Measurements from ENCODE around the gene BRCA1. TPM values are rescaled to one million over a fixed set of nuclear protein-coding genes. Genes with fewer than 3 reads are reported as not detected.
A peak's percentile ranks its signal among the peaks of the same experiment; 100 is the strongest.

Gene BRCA1
- 19.6 TPM for polyA plus RNA-seq (2012; ENCODE audit: insufficient read length, low read depth)

GRCh38 chr17:43125133-43125966 lies at the start of gene BRCA1:
BRCA1 (minus strand) TSS chr17:43125364; CDS start chr17:43124096, 1,268 bp downstream.
- TF ChIP-seq, protein P1, sequence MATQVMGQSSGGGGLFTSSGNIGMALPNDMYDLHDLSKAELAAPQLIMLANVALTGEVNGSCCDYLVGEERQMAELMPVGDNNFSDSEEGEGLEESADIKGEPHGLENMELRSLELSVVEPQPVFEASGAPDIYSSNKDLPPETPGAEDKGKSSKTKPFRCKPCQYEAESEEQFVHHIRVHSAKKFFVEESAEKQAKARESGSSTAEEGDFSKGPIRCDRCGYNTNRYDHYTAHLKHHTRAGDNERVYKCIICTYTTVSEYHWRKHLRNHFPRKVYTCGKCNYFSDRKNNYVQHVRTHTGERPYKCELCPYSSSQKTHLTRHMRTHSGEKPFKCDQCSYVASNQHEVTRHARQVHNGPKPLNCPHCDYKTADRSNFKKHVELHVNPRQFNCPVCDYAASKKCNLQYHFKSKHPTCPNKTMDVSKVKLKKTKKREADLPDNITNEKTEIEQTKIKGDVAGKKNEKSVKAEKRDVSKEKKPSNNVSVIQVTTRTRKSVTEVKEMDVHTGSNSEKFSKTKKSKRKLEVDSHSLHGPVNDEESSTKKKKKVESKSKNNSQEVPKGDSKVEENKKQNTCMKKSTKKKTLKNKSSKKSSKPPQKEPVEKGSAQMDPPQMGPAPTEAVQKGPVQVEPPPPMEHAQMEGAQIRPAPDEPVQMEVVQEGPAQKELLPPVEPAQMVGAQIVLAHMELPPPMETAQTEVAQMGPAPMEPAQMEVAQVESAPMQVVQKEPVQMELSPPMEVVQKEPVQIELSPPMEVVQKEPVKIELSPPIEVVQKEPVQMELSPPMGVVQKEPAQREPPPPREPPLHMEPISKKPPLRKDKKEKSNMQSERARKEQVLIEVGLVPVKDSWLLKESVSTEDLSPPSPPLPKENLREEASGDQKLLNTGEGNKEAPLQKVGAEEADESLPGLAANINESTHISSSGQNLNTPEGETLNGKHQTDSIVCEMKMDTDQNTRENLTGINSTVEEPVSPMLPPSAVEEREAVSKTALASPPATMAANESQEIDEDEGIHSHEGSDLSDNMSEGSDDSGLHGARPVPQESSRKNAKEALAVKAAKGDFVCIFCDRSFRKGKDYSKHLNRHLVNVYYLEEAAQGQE (IDR thresholded peaks at IDR 0.05; ENCODE audit: insufficient read depth in 1 of 2, low read depth in 2 of 2, low read length in 2 of 2), result peak in 1 of 2 experiments; percentile 10; a peak in 1 of 4 replicates
- TF ChIP-seq POLR2AphosphoS5 (IDR thresholded peaks at IDR 0.05; ENCODE audit: low read depth, low read length) (peak; percentile 56; the same call in 1 of the 2 replicates), TAF1 (IDR thresholded peaks at IDR 0.05; ENCODE audit: borderline replicate concordance, insufficient read depth, low read length) (peak; percentile 70; the same call in 1 of the 2 replicates), FOXP2 (optimal IDR thresholded peaks at IDR 0.05; ENCODE audit: borderline replicate concordance, extremely low read depth, extremely low read length, insufficient read depth) (no peak), SIN3A (IDR thresholded peaks at IDR 0.05; ENCODE audit: borderline replicate concordance, insufficient read depth, low read length) (peak; percentile 77)

DNA sequence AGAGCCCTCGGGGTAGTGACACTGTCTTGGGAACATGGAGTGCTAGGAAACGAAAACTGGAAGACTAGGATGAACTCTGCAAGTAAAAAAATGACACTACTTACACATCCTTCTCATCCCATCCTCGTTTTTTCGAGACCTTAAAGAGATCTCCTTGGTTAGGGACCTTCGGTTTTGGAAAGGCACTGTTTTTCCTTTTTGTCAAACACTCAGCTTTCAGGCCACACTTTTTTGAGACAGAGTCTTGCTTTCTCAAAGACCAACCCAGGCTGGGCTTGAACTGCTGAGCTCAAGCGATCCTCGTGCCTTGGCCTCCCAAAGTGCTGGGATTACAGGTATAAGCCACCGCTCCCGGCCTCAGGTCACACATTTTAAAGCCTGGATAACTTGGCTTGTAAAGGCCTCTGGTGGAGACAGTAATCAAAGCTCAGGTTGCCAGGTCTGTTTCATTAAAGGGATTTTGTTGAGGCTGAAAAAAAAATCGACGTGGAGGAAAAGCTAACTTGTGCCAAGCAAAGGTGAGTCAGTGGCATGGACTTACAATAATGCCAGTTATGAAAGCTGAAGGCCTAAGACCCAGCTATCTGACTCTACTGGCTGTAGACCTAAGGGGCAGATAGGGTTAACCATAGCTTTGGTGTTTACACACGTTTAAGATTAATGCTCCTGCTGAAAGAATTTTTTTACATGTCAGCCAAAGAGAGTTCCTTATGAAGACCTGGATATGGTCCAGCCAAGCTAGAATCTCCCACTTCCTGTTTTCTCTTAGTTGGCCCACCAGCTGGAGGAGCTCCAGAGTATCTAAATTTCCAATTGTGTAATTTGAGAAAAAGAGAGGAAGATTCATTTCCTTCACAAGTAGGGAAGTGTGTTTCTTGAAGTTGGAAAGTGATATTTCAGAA lies 46.7 kb upstream of the BRCA1 start:
- TF ChIP-seq SIN3A (IDR thresholded peaks at IDR 0.05; ENCODE audit: borderline replicate concordance, insufficient read depth, low read length) (peak; percentile 59; the same call in 1 of the 2 replicates), TAF1 (IDR thresholded peaks at IDR 0.05; ENCODE audit: borderline replicate concordance, insufficient read depth, low read length) (peak; percentile 37; the same call in 1 of the 2 replicates), FOXP2 (optimal IDR thresholded peaks at IDR 0.05; ENCODE audit: borderline replicate concordance, extremely low read depth, extremely low read length, insufficient read depth) (no peak), POLR2AphosphoS5 (IDR thresholded peaks at IDR 0.05; ENCODE audit: low read depth, low read length) (no peak)
- TF ChIP-seq, protein P1 (IDR thresholded peaks at IDR 0.05; ENCODE audit: insufficient read depth in 1 of 2, low read depth in 2 of 2, low read length in 2 of 2), result no peak

- TF ChIP-seq POLR2AphosphoS5 (IDR thresholded peaks at IDR 0.05; ENCODE audit: low read depth, low read length), result peak; percentile 57; the same call in 1 of the 2 replicates
- peak; percentile 79; the same call in 1 of the 2 replicates for TF ChIP-seq SIN3A (IDR thresholded peaks at IDR 0.05; ENCODE audit: borderline replicate concordance, insufficient read depth, low read length)
- TF ChIP-seq FOXP2 (optimal IDR thresholded peaks at IDR 0.05; ENCODE audit: borderline replicate concordance, extremely low read depth, extremely low read length, insufficient read depth), result peak; percentile 74
- TF ChIP-seq, protein P1 (IDR thresholded peaks at IDR 0.05; ENCODE audit: insufficient read depth in 1 of 2, low read depth in 2 of 2, low read length in 2 of 2), result no peak
- TF ChIP-seq TAF1 (IDR thresholded peaks at IDR 0.05; ENCODE audit: borderline replicate concordance, insufficient read depth, low read length), result 0 out of 2 replicates have a peak, but pooled peaks have one; percentile 40
These were observed 45.8 kb upstream of the BRCA1 start, which contains the start of gene NBR1 for GRCh38 chr17:43170766-43171585. NBR1 (plus strand) TSS chr17:43171214; CDS start chr17:43175800, 4,586 bp downstream.

DNA sequence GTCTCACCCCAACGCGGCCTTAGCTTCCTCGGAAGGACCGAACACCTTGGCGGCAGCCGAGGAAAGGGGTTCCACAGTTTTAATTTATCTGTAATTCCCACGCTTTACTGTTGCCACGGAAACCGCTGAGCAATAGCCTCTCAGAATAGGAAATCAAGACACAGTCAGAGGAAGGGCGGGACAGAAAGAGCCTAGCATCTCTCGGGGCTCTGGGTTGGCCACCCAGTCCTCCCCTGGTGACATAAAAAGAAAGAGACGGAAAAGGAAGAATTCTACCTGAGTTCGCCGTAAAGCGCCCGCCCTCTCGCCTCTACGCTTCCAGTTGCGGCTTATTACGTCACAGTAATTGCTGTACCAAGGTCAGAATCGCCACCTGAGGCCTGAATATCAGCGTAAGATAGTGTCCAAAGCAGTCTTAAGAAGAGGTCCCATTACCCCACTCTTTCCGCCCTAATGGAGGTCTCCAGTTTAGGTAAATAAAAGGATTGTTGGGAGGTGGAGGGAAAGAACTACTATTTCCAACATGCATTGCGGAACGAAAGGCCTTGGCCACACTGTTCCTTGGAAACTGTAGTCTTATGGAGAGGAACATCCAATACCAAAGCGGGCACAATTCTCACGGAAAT lies 45.1 kb upstream of the BRCA1 start:
- TF ChIP-seq POLR2AphosphoS5 (IDR thresholded peaks at IDR 0.05; ENCODE audit: low read depth, low read length), result no peak
- no peak for TF ChIP-seq FOXP2 (optimal IDR thresholded peaks at IDR 0.05; ENCODE audit: borderline replicate concordance, extremely low read depth, extremely low read length, insufficient read depth)
- peak; percentile 40; the same call in 1 of the 2 replicates for TF ChIP-seq SIN3A (IDR thresholded peaks at IDR 0.05; ENCODE audit: borderline replicate concordance, insufficient read depth, low read length)
- TF ChIP-seq, protein P1 (IDR thresholded peaks at IDR 0.05; ENCODE audit: insufficient read depth in 1 of 2, low read depth in 2 of 2, low read length in 2 of 2), result no peak
- TF ChIP-seq TAF1 (IDR thresholded peaks at IDR 0.05; ENCODE audit: borderline replicate concordance, insufficient read depth, low read length), result no peak
